GM18517 (cell line): ENCODE results near the gene WEE1.
A peak's percentile ranks its signal among the peaks of the same experiment; 100 is the strongest.
"Not testable (repeated sequence)": the region's sequence is repeated elsewhere in the genome, so short reads cannot be mapped to it uniquely, and the experiment has no call there.

Source experiments
- ATAC-seq: cut with Tn5 transposase; IDR thresholded peaks from one replicate; pipeline ENCODE4 v1.9.1; 2021; ENCODE audit warnings: mild to moderate bottlenecking, moderate library complexity; ENCODE audit not compliant: unreplicated experiment

Gene WEE1

GRCh38 chr11:9573052-9573774 lies at the start of gene WEE1:
Gene WEE1, plus strand, starts transcription at chr11:9573670. Its CDS starts 264 bp downstream, at chr11:9573934.
- ATAC-seq: peak; percentile 76

- ATAC-seq: no peak
These were observed 49.5 kb upstream of the WEE1 start for GRCh38 chr11:9524001-9524400.

DNA sequence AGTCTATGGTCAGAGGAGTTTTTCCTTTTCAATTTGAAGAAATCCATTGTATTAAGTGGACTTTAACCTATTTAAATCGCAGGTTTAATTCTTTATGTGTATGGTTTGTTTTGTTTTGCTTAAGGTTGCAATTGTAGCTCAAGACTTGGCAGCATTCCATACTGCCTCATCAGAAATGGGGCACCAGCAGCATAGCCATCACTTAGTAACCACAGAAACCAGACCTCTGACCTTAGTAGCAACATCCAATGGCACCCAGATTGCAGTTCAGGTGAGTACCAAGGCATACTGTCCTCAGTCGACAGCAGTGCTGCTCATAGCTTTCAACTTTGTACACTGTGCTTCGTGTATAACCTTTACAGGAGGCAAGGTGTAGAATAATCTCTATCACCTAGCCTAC lies 48.4 kb upstream of the WEE1 start:
- ATAC-seq: no peak

GRCh38 chr11:9527481-9528135 lies 45.9 kb upstream of the WEE1 start:
- ATAC-seq: no peak

GRCh38 chr11:9528136-9528501 lies 45.4 kb upstream of the WEE1 start:
- ATAC-seq: no peak

- ATAC-seq: no peak
These were observed 44.7 kb upstream of the WEE1 start for GRCh38 chr11:9528573-9529333.

DNA sequence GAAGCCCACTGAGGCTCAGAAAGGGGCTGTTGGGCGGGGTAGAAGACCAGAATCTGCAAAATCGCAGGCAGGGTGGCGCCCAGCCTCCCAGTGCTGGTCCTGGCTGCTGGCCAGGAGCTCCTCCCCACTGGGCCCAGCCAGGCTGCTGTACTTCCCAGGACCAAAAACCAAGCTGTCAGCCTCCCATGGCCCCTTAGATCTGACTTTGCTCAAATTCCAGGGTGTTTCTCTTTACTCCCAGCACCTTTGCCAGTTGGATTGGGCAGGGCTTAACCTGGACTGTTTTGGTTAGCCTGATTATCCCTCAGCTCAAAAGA lies 44.2 kb upstream of the WEE1 start:
- no peak for ATAC-seq

GRCh38 chr11:9530020-9530621 lies 43.3 kb upstream of the WEE1 start:
- no peak for ATAC-seq

DNA sequence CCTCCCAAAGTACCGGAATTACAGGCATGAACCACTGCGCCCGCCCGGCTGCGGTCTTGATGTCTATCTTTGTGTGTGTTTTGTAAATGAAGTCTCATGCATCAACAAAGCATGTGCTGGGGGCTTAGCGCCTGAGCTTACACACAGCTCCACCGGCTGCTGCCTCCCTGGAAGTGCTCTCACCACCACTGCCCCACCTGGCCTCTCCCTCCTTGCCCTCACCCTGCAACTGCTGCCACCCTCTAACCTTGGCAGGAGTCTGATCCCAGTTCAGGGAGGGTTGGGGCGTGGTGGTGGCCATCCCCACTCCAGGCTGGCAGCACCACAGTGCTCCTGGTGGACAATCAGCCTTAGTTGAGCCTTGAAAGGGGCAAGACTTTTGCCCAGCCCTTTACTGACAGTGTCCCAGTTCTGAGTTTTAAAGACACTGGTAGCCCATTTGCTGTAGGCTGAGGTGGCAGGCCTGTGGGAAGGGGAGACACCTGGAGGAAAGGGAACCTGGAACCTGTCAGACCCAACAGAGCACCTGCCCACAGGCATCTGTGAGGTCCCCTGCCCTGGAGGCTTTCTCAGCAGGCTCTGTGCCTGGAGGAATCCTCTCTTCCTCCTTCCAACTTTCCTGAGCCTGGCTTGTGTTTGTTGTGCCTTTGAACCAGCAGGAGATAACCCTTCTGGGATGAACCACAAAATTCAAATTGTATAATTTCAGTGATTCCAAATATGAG lies 42.4 kb upstream of the WEE1 start:
- no peak for ATAC-seq

DNA sequence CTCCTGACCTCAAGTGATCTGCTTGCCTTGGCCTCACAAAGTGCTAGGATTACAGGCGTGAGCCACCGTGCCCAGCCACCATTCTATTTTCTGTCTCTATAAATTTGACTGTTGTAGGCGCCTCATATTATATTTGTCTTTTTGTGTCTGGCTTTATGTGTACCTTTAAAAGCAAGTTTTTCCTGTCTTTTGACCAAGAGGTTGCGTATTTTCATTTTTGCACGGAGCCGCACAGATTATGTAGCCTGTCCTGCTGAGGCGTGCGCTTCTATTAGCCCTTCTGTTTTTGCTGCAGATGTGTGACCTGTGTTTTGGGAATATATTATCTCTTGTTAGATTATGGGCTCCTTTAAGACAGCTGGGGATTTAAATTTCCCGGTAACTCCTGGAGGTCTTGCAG lies 40.4 kb upstream of the WEE1 start:
- ATAC-seq: no peak

DNA sequence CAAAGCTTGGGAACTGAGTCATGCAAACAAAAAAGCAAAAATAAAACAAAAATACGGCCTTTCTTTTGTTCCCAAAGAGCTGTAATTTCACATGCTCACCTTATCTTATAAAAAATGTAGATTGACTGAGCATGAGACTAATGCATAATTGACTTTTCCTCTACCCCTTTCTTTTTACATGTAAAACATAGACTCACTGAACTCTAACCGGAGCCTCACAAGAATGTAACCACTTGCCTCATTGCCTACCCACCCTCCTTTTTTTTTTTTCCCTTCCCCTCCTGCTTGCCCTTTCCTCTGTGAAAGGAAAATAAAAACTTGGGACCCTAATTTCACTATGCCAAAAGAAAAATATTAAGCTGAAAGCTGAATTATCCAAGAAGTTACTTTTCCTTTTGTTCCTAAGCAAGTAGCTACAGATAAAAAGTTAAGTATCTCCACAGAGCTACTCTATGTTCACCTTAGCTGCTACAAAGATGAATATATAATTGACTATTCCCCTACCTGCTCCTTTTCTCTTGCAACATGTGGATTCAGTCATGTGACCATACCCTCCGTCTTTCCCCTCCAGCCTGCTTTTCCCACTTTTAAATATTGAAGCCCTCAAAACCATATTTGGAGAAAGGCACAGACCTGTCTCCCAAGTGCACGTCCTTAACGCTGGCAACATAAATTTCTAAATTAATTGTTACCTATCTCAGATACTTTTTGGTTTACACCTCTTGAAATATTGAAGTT lies 39.6 kb upstream of the WEE1 start:
- no peak for ATAC-seq

DNA sequence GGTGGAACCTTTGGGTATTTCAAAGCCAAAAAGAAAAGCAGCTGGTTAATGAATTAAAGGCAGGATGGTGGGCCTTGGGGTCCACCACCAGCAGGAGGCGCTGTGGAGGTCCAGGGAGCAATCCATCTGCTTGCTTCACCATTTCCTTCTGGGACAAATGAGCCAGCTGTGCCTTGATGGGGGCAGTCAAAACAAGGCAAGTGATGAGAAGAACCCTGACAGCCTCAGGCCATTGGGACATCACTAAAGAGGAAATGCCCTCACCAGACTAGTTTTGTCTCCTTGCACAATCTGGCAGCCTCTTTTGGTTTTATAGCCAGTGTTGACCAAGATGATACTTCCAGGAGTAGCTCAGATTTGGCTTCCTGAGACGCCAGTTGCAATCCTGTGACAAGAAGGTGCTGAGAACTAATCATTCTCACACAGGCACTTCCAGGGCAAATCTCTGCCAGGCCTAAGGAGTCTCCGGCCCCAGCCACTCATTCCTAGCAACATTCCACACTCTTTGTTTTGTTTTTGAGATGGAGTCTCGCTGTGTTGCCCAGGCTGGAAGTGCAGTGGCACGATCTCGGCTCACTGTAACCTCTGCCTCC lies 38.2 kb upstream of the WEE1 start:
- no peak for ATAC-seq

- no peak for ATAC-seq
These were observed 34.9 kb upstream of the WEE1 start for GRCh38 chr11:9538548-9538947.

DNA sequence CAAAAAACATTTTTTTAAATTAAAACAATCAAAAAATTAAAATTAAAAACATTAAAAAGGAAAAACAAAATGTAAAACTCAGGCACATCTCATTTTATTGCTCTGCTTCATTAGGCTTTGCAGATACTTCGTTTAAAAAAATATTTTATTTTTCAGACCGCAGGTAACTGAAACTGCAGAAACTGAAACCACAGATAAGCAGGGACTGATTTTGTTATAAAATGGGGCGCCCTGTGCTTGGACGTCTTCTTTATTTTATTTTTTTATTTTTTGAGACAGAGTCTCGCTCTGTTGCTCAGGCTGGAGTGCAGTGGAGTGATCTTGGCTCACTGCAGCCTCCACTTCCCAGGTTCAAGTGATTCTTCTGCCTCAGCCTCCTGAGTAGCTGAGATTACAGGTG lies 24.3 kb upstream of the WEE1 start:
- not testable (repeated sequence) for ATAC-seq

- no peak for ATAC-seq
These were observed 23.3 kb upstream of the WEE1 start for GRCh38 chr11:9550191-9550628.

- ATAC-seq: no peak
These were observed 12.0 kb upstream of the WEE1 start for GRCh38 chr11:9561279-9561982.

DNA sequence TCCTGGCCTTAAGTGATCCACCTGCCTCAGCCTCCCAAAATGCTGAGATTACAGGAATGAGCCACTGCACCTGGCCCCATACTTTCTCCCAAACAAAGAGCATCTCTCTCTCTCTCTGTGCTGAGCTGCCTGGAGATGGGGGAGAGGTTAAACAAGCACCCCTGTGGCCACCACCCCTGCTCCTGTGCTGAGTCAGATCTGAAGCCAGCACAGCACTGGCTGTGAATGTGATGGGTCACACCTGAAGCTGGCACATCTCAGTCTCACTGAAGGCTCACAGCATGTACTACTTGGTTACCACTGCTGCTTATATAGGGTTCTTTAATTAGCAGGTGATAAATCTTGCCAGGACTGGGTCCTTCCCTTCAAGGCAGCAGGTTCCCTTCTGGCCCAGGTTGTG lies 10.8 kb upstream of the WEE1 start:
- ATAC-seq: no peak

GRCh38 chr11:9563196-9563730 lies 10.2 kb upstream of the WEE1 start:
- no peak for ATAC-seq
